ENCODE data around the gene MS4A4E.
"Not testable (repeated sequence)": the region's sequence is repeated elsewhere in the genome, so short reads cannot be mapped to it uniquely, and the experiment has no call there.

Gene MS4A4E

GRCh38 chr11:60221692-60222091, 21.2 kb downstream of the MS4A4E start:
- no peak for DNase-seq (ENCODE audit: low spot score)

GRCh38 chr11:60221181-60221580, 21.8 kb downstream of the MS4A4E start:
- no peak for DNase-seq (ENCODE audit: low spot score)

DNA sequence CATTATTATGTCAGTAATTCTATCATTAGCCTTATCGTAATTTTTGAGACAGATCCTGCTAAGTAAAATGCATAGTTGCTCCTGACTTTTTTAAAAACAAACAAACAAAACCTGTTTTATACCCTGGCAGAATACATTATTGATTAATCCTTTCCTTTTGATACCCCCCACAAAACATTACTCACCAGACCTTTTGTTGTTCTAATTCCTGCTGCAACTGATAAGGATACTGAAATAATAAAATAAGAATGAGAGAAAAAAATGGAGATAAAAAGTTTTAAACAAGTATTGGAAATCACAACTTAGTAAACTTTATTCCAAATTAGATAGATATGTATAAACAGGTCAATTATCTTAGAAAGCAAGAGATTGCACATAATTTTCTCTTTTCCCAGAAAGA, 28.6 kb downstream of the MS4A4E start:
- no peak for DNase-seq (ENCODE audit: low spot score)

DNA sequence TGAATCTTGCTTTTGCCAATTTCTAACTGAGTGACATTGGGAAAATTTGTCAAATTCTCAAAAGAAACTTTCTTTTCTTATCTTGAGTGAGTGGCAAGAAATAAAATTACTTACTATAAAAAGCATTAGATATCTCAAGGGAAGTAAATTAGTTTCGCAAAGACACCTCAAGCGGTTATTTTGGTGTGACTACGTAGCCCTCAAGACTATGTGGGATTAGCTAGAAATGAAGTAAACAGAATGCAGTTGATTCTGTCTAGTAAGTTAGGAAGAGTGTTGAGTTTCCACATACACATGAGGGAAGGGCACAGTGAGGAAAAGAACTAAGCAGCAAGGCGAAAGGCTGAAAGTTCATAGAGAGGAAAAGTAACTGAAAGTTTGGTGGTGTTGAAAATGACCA, 31.7 kb downstream of the MS4A4E start:
- no peak for DNase-seq (ENCODE audit: low spot score)

GRCh38 chr11:60209977-60210376, 33.0 kb downstream of the MS4A4E start:
- DNase-seq (ENCODE audit: low spot score), result no peak

DNA sequence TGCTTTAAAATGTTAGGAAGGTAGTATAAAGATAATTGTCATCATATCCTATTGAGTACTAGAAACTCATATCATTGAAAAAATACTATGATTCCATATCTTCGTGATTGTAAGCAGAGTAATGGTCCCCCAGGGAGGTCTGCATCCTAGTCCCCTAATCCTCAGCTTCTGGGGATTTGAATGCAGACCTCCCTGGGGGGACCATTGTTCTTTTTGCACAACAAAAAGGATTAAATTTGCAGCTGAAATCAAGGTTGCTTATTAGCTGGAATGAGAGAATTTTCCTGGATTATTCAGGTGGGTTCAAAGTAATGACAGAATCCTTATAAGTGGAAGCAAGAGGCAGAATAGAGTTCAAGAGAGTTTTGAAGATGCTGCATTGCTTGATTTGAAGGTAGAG, 34.0 kb downstream of the MS4A4E start:
- DNase-seq (ENCODE audit: low spot score), result no peak

DNA sequence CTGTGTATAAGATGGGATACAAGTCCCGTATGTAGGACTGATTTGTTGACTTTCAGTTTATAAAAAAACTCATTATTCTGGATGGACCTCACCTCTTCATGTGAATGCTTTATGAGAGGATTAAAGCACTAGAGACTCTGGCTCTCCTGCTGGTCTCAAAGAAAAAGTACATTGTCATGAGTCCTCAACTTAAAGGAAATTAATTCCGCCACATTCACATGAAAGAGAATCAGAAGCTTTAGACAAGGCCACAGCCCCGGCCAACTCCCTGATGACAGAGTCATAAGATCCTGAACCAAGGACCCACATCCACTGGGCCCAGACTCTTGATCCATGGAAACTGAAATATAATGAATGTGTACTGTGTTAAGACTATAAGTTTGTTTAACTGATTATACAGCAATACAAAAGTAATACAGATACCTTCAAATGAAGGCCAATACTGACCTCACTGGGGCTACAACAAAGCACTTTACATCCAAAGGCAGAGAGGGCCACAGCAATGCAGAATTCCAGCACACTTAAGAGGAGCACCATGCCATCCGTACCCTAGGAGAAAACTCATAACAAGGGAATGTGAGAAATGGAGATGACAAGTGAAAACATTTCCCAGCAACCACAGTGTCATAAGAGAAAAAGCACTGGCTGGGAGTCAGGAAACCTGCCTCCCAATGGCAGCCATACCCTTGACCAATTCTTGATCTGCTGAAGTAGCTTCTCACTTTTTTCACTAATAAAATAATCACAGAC, 34.6 kb downstream of the MS4A4E start:
- DNase-seq (ENCODE audit: low spot score), result no peak

DNA sequence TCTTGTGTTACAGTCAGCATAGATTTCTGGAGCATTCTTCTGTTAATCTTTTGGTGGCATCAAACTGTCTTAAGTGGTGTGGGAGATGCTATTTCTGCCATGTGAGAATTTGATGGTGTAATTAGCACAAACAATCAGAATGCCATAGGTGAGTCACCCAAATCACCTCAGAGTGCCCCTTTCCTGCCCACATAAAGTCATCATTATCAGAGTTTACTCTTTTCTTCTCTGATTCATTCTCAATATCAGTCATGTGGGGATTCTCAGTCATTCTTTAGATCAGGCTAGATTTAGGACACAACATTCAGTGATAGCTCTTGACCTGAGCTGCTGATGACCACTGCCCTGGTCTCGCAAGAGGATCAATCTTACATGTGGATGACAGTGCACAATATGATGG, 36.3 kb downstream of the MS4A4E start:
- DNase-seq (ENCODE audit: low spot score), result peak; percentile 34

GRCh38 chr11:60204922-60205321, 38.0 kb downstream of the MS4A4E start:
- no peak for DNase-seq (ENCODE audit: low spot score)

GRCh38 chr11:60201334-60201733, 41.6 kb downstream of the MS4A4E start:
- DNase-seq (ENCODE audit: low spot score), result not testable (repeated sequence)

- no peak for DNase-seq (ENCODE audit: low spot score)
These were observed 45.5 kb downstream of the MS4A4E start for GRCh38 chr11:60197442-60197841.

DNA sequence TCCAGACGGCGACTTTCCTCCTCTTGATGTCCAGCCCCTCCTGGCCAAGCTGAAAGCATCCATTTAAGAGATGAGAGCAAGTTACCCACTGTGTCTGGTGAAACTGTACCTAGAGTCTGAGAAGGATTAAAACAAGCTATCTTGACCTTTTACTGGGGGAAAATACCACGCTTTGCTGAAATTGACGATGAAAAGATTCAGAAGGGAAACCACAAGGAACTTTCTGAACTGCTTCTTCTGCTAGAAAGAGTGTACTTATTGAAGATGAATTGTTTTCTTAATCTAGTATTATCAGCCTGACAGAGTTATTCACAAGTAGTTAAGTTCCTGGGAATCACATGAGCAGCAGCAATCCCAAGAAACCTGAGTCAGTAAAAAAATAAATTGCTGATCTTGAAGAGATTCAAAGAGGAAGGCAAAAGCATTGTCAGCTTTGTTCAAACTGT, 47.0 kb downstream of the MS4A4E start:
- no peak for DNase-seq (ENCODE audit: low spot score)

GRCh38 chr11:60194511-60194910, 48.4 kb downstream of the MS4A4E start:
- DNase-seq (ENCODE audit: low spot score), result no peak

DNA sequence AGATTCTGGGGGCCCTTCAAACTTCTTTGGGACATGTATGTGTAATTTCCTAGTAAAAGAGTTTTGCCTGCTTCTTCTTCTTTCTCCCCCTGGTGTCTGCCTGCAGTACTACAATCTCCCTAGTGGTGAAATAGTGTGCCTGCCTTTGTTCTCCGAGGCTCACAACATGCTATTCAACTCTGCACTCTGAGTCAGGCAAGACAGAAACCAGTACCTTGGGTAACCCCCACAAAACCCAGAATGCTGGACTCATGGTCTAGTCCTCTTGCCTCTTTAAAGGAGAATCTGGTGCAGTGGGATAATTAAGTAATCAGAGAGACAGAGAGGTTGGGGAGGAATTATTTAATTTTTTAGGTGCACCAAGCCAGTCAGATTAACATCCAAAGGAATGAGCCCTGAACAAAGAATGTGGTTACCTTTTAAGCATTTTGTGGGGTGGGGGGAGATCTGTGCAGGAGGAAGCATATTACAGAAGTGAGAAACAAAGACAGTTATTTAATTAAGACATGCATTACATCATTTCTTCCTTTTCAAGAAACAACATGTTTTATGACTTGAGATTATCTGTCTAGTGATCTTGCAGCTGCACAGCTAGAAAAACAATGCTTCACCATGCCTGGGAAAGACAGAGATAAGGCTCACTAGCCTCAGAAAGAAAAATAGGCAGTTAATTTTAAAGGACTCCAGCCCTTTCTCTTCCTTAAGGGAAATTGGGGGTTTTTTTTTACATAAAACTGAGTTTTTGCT, 49.1 kb downstream of the MS4A4E start:
- peak; percentile 74 for DNase-seq (ENCODE audit: low spot score)

DNA sequence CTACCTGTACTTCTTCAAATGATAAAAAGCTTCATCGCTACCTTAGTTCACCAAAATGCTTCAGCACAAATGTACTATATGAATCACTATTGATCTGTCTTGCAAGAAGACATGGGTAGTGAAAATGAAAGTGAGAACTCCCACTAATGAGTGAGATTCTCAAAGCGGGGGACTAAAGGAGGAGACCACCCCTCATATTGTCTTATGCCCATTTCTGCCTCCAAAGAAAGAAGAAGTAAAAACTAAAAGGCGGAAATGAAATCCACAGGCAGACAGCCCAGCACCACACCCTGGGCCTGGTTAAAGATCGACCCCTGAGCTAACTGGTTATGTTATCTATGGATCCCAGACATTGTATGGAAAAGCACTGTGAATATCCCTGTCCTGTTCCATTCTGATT, 50.4 kb downstream of the MS4A4E start:
- not testable (repeated sequence) for DNase-seq (ENCODE audit: low spot score)

GRCh38 chr11:60188481-60188880, 54.5 kb downstream of the MS4A4E start:
- not testable (repeated sequence) for DNase-seq (ENCODE audit: low spot score)

- DNase-seq (ENCODE audit: low spot score), result not testable (repeated sequence)
These were observed 56.8 kb downstream of the MS4A4E start for GRCh38 chr11:60186128-60186527.

DNA sequence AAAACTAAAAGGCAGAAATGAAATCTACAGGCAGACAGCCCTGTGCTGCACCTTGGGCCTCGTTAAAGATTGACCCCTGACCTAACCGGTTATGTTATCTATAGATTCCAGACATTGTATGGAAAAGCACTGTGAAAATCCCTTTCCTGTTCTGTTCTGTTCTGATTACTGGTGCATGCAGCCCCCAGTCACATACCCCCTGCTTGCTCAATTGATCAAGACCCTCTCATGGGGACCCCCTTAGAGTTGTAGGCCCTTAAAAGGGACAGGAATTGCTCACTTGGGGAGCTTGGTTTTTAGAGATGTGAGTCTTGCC, 57.5 kb downstream of the MS4A4E start:
- DNase-seq (ENCODE audit: low spot score), result not testable (repeated sequence)

DNA sequence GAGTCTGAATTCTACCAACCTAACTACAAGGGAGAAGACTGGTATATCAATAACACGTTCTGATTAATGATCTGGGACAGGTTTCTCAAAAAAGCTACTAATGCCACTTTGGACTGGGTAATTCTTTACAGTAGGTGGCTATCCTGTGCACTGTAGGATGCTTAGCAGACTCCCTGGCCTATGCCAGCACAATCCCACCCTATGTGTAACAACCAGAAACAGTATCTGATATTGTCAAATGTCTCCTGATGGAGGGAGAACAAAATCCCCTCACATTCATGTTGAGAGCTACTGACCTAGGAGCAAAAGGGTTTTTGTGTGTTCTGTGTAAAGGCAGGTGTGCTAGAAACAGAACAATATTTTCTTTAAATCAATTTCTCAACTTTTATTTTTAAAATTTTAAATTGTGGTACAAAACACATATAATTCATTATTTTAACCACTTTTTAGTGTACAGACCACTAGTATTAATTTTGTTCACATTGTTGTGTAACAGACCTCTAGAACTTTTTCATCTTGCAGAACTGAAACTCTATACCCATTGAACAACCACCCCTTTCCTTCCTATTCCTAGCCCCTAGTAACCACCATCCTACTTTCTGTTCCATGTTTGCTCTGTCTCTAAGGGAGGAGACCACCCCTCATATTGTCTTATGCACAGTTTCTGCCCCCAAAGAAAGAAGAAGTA, 58.0 kb downstream of the MS4A4E start:
- DNase-seq (ENCODE audit: low spot score), result no peak

GRCh38 chr11:60183591-60184205, 59.2 kb downstream of the MS4A4E start:
- no peak for DNase-seq (ENCODE audit: low spot score)

DNA sequence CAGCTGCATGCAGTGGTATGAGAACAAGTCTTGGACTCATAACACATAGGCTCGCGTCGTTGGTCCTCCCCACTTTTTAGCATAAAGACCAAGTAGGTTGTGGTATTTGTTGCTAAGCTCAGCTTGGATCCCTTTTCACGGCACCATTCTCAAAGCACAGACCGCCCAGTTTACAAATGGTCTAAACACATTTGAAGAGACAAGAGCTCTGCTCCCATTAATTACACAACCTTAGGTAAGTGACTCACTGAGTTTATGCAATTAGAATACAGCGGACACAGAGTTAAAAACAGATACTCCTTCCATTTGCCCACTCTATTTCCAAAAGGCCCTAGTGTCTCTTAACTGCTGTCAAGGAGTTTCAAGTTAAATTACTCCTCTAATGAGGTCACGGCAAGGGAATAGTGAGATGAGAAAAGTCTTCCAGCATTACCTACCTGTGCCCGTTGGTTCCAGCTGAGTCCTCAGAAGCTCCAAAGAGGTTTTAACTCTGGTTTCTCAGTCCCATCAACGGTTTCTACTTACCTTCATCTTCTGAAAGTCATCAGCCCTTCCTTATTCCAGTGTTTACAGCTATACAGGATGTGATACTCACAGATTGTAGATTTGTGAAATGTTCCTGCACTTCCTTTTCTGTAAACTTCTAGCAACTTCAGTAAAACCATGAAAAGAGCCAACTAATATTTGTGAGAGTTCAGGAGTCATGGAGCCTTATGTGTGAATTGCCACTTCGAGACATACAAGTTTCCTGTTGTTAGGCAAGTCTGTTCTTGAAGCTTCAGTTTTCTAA, 60.2 kb downstream of the MS4A4E start, which contains the start of gene MS4A6A:
Gene MS4A6A (minus strand): TSS at position 543 of the 790 bp plus-strand sequence. CDS start 1,356 bp downstream, outside the sequence.
- no peak for DNase-seq (ENCODE audit: low spot score)

DNA sequence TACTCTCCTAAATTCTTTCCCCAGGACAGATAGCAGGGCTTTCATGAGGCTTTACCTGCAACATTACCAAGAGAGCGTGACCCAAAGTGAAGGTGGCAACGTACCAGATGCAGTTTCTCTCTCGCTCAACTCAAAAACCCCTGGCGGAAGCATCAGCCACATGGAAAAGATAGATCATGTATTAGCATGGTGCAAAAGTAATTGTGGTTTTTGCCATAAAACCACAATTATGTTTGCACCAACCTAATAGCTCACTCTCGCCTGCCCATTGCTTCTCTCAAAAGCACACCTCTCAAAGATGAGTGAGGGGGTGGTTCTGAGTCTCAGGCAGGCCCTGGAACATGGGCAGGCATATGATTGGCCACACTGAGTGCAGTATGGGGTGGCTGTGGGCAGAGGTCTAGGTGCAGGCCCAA, 67.1 kb downstream of the MS4A4E start:
- DNase-seq (ENCODE audit: low spot score), result peak; percentile 5
